ENCODE measurements around the gene DECR2. TPM values are rescaled to one million over a fixed set of nuclear protein-coding genes. Genes with fewer than 3 reads are reported as not detected.

Gene DECR2
- total RNA-seq, 4 donors from 2014 or later: 17.0 to 23.3 (median 18.8) TPM

DNA sequence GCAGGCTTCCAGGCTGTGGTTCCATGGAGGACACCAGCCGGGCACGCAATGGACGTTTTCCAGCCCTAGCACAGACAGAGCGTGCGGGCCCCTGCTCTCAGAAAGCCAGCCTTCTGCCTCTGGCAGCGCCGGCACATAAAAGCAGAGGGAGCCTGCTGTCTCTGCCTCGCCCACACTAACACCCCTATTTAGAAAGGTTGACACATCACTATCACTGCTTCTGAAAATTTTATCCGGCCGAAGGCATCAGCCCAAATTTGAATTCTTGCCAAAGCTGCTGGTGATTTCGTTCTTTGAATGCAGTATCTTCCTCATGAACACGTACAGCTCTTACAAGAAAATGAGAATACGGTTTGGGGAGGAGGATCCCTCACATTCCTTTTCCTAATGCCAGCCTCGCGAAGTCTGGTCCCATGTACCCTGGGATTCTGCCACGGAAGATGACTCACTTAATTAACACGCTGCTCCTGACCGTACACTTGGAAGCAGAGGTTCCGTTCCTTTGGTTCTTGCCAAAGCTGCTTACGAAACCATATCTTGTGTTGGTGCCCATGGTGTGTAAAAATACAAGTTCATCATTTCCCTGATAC, 22.4 kb downstream of the DECR2 start:
- Histone ChIP-seq H3K4me3 (peak overlapping the region; percentile 62 to 76 (median 70)), H3K4me1 (peaks cover 36 to 39% of the 10 kb centered on the region in 2 donors), H3K36me3 (no peaks in the 10 kb centered on the region), H3K27ac (peak overlapping the region; percentile 93 to 100 (median 99)), H3K9me3 (no peaks in the 10 kb centered on the region), H3K27me3 (no peaks in the 10 kb centered on the region)
- TF ChIP-seq CTCF (IDR thresholded peaks at IDR 0.05 in 4 of 5, conservative IDR thresholded peaks at IDR 0.05 in 1 of 5) (no peak), POLR2A (IDR thresholded peaks at IDR 0.05) (peak; percentile 90)
- peak; percentile 93 to 94 for DNase-seq
- peak; percentile 84 to 85 for ATAC-seq
- intact Hi-C loops (cut with DNase I; ENCODE audit: low total_unique reads) (loop anchor here (1.0 to 2.0 kb wide), 3 partner anchors 22 to 111 kb away; partner anchors contain the start of gene CAPN15), in situ Hi-C loops (cut with MboI; ENCODE audit: low sequenced_read_pairs in 4 of 4) (no loop called here)

DNA sequence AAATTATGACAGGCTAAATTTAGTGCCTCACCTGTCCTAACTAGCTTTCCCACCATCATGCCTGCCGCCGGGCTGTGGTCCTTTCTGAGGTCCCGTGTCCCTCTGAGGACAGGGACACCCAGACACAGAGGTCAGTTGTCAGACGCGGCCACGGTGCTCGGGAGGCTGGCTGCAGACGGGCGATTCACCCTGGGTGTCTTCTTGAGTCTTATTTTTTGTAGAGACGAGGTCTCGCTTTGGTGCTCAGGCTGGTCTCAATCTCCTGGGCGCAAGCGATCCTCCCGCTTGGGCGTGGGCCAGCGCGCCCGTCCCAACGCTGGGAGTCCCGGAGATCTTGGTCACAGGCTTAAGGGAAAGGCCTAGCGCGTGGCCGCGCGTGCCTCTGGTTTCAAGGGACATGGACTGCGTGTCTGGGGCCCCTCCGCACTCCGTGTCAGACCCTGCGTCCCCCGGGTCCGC, 23.0 kb downstream of the DECR2 start:
- H3K4me1 ChIP-seq: peaks cover 41 to 44% of the 10 kb centered on the region in 2 donors
- peak; percentile 25 to 48 for ATAC-seq

DNA sequence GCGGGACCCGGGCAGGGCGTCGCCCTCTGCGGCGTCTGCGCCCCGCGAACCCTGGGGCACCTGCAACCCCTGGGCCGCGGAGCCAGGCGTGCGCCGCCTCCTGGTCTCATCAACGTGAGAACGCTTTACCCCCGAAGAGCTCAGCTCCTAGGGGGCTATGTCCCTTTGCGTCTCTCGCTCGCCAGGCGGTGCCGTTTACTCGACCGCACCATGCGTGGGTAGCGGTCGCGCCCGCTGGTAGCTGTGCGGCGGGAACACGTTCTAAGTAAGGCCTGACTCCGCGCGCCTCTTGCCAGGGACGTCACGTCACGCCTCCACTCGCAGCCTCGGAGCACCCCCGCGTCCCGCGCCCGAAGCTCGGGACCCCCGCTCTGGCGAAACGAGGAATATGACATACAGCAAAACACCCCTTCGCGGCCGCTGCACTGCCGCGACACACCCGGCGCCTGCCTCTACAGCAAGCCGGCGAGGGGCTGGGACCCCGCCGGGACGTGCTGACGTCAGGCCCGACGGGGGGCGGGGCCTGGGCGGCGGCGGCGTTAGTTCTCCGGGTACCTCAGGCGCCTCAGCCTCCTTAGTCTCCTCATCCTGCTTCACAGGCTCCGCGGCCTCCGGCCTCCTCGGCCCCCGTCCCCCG, 23.5 kb downstream of the DECR2 start, which contains the start of gene RAB11FIP3:
Gene RAB11FIP3, plus strand, starts transcription at position 568 of the 637 bp plus-strand sequence. CDS start 358 bp downstream, outside the sequence.
- intact Hi-C loops (cut with DNase I; ENCODE audit: low total_unique reads) (loop anchor here (1.0 to 2.0 kb wide), 3 partner anchors 102 to 164 kb away; partner anchors contain the start of gene CAPN15), in situ Hi-C loops (cut with MboI; ENCODE audit: low sequenced_read_pairs in 4 of 4) (no loop called here)
- ATAC-seq: peak; percentile 59 to 71

More for the DNA sequence above, 23.0 kb downstream of the DECR2 start:
- TF ChIP-seq POLR2A (IDR thresholded peaks at IDR 0.05) (peak in 1 of 2 donors; percentile 80), CTCF (IDR thresholded peaks at IDR 0.05 in 4 of 5, conservative IDR thresholded peaks at IDR 0.05 in 1 of 5) (peak in 1 of 5 experiments; percentile 11)
- Histone ChIP-seq H3K27ac (peak overlapping the region; percentile 93 to 100 (median 99)), H3K36me3 (no peaks in the 10 kb centered on the region), H3K27me3 (no peaks in the 10 kb centered on the region), H3K9me3 (no peaks in the 10 kb centered on the region), H3K4me3 (peak overlapping the region; percentile 62 to 76 (median 70))
- DNase-seq: no peak
- in situ Hi-C loops (cut with MboI; ENCODE audit: low sequenced_read_pairs in 4 of 4) (no loop called here), intact Hi-C loops (cut with DNase I; ENCODE audit: low total_unique reads) (loop anchor here (1.0 to 2.0 kb wide), 4 partner anchors 22 to 165 kb away; partner anchors contain the start of gene CAPN15)

GRCh38 chr16:425740-426114, 24.0 kb downstream of the DECR2 start:
- ATAC-seq (peak; percentile 5), DNase-seq (no peak)
- peaks cover 49 to 53% of the 10 kb centered on the region in 2 donors for H3K4me1 ChIP-seq
- intact Hi-C loops (cut with DNase I; ENCODE audit: low total_unique reads): loop anchor here (1.0 to 2.0 kb wide), 3 partner anchors 101 to 164 kb away; partner anchors contain the start of gene CAPN15
- TF ChIP-seq CTCF (IDR thresholded peaks at IDR 0.05 in 4 of 5, conservative IDR thresholded peaks at IDR 0.05 in 1 of 5) (no peak), POLR2A (IDR thresholded peaks at IDR 0.05) (no peak)
- peak overlapping the region; percentile 62 to 76 (median 70) for H3K4me3 ChIP-seq
- peak overlapping the region; percentile 93 to 100 (median 99) for H3K27ac ChIP-seq
- no peaks in the 10 kb centered on the region for H3K9me3 ChIP-seq
- no peaks in the 10 kb centered on the region for H3K27me3 ChIP-seq
- in situ Hi-C loops (cut with MboI; ENCODE audit: low sequenced_read_pairs in 4 of 4): no loop called here
- no peaks in the 10 kb centered on the region for H3K36me3 ChIP-seq

More for the DNA sequence above, 23.5 kb downstream of the DECR2 start, which contains the start of gene RAB11FIP3:
- H3K4me1 ChIP-seq: peaks cover 46 to 50% of the 10 kb centered on the region in 2 donors
- peak in 2 of 5 experiments; percentile 28 to 29 for TF ChIP-seq CTCF (IDR thresholded peaks at IDR 0.05 in 4 of 5, conservative IDR thresholded peaks at IDR 0.05 in 1 of 5)
- peak; percentile 98 to 99 for TF ChIP-seq POLR2A (IDR thresholded peaks at IDR 0.05)
- DNase-seq: peak; percentile 80 to 81
- no peaks in the 10 kb centered on the region for H3K9me3 ChIP-seq
- H3K36me3 ChIP-seq: no peaks in the 10 kb centered on the region
- H3K27ac ChIP-seq: peak within 1 kb of the TSS; percentile 93 to 100 (median 99)
- H3K4me3 ChIP-seq: peak within 1 kb of the TSS; percentile 69 to 76 (median 72)
- H3K27me3 ChIP-seq: no peaks in the 10 kb centered on the region

Measured in gastrocnemius medialis (tissue), 4 donors.